ENCODE measurements around the gene FJX1.
A peak's percentile ranks its signal among the peaks of the same experiment; 100 is the strongest.

FJX1 gene, protein sequence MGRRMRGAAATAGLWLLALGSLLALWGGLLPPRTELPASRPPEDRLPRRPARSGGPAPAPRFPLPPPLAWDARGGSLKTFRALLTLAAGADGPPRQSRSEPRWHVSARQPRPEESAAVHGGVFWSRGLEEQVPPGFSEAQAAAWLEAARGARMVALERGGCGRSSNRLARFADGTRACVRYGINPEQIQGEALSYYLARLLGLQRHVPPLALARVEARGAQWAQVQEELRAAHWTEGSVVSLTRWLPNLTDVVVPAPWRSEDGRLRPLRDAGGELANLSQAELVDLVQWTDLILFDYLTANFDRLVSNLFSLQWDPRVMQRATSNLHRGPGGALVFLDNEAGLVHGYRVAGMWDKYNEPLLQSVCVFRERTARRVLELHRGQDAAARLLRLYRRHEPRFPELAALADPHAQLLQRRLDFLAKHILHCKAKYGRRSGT

GRCh38 chr11:35617687-35618496, at the start of gene FJX1:
FJX1 (plus strand) TSS chr11:35618460; CDS start chr11:35618637, 177 bp downstream.
- DNase-seq (ENCODE audit: low read depth in 2 of 2), result peak in 1 of 2 donors; percentile 8

- DNase-seq (ENCODE audit: low read depth in 2 of 2), result no peak
Observed at GRCh38 chr11:35571696-35572095, 46.6 kb upstream of the FJX1 start.

DNA sequence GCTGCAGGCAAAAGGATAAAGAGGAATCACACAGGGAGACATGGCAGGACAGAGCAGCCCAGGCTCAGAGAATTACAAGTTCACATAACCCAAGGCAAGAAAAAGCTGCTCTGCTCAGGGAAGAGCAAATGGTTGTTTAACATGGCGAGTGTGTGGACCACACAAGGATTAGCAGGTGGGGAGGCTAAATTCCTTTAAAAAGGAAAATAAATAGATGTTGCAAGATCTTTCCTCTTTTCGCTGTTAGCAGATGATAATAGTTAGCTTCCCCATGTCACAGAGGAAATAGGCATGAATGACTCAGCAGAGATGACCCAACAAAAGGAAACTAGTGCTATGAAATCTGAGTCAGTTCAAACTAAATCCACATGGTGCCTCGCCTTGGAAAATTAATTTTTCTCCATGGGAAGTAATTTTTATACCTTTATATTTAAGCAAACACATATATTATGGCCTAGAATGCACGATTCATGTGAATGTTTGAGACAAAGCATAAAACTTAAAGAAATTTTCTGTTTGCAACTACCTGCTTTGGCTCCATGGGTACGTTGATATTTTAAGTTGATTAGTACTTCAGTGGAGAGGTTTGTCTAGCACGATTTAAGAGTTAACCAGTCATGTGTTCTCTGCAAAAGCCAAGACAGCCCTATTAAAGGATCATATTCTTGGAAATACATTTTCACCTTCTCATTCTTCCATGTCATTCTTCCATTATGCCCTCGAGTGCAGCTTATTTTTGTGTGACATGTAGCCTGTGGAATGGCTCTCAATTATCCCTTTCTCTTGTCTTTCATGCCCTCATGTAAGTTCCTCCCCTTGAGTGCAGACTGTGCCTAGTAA, 38.5 kb upstream of the FJX1 start:
- DNase-seq (ENCODE audit: low read depth in 2 of 2), result no peak

DNA sequence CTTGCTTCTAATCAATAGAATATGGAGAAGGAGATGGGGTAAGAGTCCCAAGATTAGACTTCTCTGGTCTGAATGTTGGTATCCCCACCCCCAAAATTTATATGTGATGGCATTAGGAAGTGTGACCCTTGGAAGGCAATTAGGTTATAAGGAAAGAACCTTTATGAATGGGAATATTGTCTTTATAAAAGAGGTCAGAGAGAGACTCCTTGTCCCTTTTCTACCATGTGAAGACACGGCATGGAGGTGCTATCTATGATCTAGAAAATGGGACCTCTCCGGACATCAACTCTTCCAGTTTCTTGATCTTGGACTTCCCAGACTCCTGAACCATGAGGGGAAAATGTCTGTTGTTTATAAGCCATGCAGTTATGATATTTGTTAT, 37.9 kb upstream of the FJX1 start:
- no peak for DNase-seq (ENCODE audit: low read depth in 2 of 2)

- no peak for DNase-seq (ENCODE audit: low read depth in 2 of 2)
Observed at GRCh38 chr11:35582033-35582432, 36.2 kb upstream of the FJX1 start.

DNA sequence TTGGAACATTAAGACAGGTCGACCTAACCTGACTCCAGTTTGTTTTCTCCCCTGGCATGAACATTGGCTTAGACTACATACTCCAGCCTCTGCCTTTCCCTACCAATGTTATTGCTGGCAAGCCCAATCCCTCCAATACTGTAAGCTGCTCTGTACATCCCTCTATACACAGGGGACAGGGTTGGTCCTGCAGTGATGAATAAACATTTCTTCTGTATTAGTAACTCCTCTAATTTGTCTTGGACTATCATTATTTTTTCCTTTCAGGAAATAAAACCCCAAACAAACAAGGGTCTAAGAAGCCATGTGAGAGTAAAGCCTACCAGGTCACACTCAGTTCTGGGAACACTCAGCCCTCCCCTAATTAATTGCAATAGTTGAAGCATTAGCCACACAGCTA, 35.1 kb upstream of the FJX1 start:
- no peak for DNase-seq (ENCODE audit: low read depth in 2 of 2)

- no peak for DNase-seq (ENCODE audit: low read depth in 2 of 2)
Observed at GRCh38 chr11:35583843-35584242, 34.4 kb upstream of the FJX1 start.

GRCh38 chr11:35584321-35584720, 33.9 kb upstream of the FJX1 start:
- DNase-seq (ENCODE audit: low read depth in 2 of 2), result no peak

- no peak for DNase-seq (ENCODE audit: low read depth in 2 of 2)
Observed at GRCh38 chr11:35585416-35585815, 32.8 kb upstream of the FJX1 start.

DNA sequence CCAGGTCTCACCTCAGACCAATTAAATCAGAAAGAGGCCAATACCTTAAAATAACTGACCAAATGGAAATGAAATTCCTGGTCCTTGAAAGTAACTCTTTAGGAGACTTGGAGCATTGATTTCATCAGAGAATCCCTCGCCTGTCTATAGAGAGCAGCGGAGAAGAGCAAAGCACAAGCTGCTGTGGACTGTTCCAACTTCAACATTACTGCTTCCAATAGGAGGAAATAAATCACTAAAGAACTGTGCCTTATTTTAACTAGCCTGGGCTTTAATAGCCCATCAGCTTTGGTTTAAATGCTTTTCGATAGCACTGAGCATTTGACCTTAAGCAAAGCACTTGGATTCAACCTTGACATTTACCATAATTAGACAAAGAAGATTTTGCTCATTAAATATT, 32.0 kb upstream of the FJX1 start:
- no peak for DNase-seq (ENCODE audit: low read depth in 2 of 2)

DNA sequence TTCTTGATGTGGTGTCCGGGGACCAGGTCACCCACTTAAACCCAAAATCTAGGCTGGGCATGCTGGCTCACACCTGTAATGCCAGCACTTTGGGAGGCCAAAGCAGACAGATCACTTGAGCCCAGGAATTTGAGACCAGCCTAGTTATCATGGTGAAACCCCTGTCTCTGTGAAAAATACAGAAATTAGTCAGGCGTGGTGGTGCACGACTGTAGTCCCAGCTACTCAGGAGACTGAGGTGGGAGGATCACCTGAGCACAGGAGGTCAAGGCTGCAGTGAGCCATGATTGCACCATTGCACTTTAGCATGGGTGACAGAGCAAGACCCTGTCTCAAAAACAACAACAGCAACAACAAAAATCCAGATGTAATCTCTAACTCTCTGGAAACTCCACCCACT, 30.3 kb upstream of the FJX1 start:
- DNase-seq (ENCODE audit: low read depth in 2 of 2), result no peak

GRCh38 chr11:35588627-35589026, 29.6 kb upstream of the FJX1 start:
- no peak for DNase-seq (ENCODE audit: low read depth in 2 of 2)

- no peak for DNase-seq (ENCODE audit: low read depth in 2 of 2)
Observed at GRCh38 chr11:35589281-35589680, 29.0 kb upstream of the FJX1 start.

DNA sequence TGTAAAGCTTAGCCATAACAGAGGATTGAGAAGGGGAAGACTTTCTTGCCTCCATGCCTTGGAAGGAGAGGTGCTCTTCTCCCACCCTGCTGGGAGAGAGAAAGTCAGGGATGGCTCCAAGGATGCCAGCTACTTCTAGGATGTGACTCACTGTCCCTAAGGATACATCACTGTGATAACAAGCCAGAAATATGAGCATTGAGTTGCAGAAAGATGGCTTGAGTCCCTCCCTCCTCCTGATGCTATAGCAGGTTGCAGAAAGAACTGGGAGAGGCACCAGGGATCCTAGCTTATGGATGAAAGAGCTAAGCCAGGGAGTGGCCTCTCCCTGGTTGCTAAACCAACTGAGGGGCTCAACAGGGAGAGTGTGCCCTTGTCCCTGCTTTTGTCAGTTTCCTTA, 27.8 kb upstream of the FJX1 start:
- DNase-seq (ENCODE audit: low read depth in 2 of 2), result no peak

GRCh38 chr11:35593143-35593542, 25.1 kb upstream of the FJX1 start:
- DNase-seq (ENCODE audit: low read depth in 2 of 2), result no peak

DNA sequence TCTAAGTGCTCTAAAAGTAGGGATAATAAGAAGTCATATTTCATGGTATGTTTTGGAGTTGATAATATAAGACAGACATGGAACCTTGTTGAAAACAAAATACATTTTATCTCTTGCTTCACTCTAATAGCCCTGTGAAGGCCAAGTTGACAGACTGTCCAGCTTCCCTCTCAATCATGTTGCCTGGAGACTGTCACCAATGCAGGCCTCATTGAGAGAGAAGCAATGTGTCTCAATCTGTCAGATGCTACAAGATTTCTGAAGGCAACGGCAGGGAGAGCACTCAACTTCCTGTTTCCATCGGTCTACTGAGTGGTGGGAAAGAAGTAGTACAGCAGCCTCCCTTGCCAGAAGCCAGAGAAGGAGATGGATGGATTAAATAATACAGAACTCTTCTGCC, 23.6 kb upstream of the FJX1 start:
- DNase-seq (ENCODE audit: low read depth in 2 of 2), result no peak

DNA sequence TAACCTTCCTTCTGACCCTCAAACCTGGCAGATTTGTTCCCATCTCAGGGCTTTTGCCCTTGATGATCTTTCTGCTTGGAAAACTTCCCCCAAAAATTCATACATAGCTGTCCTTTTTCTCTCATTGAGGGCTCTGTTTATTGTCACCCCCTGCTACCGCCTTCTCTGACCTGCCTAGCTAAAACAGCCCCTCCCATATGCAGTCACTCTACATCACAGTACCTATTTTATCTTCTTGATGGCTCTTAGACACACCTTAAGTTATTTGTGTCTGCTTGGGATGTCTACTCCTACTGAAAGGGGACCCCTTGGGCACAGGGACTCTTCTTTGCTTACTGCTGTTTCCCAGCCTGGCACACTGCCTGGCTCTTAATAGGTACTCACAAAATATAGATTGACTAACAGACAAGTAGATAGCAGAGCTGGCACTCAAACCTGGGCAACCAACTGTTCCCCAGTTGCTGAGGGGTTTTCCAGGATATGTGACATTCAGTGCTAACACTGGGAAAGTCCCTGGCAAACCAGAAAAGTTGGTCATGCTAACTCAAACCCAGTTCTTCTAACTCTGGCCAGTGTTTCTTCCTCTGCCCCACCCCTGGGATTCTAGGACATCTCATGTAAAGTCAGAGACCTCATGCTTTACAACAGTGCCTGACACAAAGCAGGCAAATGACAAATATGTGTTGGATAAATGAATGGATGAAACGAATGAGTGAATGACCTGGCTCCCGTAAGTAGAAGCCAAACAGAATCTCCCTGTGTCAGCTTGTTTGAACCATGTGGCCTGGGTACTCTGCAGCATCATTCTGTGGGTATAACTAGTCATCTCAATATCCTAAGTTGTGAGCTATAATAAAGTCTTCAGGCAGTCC, 19.8 kb upstream of the FJX1 start:
- DNase-seq (ENCODE audit: low read depth in 2 of 2), result no peak

- no peak for DNase-seq (ENCODE audit: low read depth in 2 of 2)
Observed at GRCh38 chr11:35600331-35600838, 17.9 kb upstream of the FJX1 start.

- no peak for DNase-seq (ENCODE audit: low read depth in 2 of 2)
Observed at GRCh38 chr11:35602160-35602793, 16.0 kb upstream of the FJX1 start.

DNA sequence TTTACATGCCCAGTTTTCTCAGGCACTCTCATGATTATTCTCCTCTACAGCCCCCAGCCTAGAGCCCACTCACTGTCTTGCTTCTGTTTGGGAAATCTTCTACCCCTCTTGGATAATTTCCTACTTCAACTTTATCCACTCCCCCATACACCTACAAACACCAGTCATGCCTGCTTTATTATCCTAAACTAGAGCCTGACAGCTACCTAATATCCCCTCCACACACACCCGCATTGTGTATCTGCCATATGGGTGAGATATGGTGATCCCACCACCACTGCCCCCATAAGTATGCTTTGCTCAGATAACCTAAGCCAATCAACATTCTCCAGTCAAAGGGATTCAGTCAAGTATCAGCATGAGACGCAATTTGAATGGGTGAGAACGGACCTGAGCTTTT, 15.3 kb upstream of the FJX1 start:
- DNase-seq (ENCODE audit: low read depth in 2 of 2), result no peak
